ENCODE results near the gene AFF3. TPM values are rescaled to one million over a fixed set of nuclear protein-coding genes. Genes with fewer than 3 reads are reported as not detected.

Gene AFF3
- total RNA-seq, 1 experiment from 2014 or later = 0.61 TPM

DNA sequence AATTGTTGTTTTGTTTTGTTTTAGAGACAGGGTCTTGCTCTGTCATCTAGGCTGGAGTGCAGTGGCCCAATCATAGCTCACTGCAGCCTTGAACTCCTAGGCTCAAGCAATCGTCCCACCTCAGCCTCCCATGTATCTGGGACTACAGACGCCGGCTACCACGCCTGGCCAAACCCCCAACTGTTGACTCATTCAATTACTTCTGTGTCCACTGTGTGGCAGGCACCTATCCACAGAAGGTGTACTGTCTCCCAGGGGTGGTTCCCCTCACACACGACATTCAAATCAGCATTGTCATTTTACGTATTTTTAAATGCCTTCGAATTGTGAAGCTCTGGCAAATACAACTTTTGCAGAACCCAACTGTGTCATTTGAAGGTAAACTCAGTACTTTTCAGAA is 464.6 kb downstream of the AFF3 start:
- no peak overlapping the region for H3K9ac ChIP-seq (ENCODE audit: low read length)
- no peak for TF ChIP-seq ELF1 (IDR thresholded peaks at IDR 0.05; ENCODE audit: borderline replicate concordance, low read depth)
- TF ChIP-seq YY1 (IDR thresholded peaks at IDR 0.05; ENCODE audit: extremely low read depth, insufficient replicate concordance, low read depth, low read length) = no peak
- TF ChIP-seq ZNF274 (IDR thresholded peaks at IDR 0.05; ENCODE audit: low read depth, low read length) = no peak
- intact Hi-C loops (cut with micrococcal nuclease) = no loop called here
- H3K4me2 ChIP-seq (ENCODE audit: low read length) = no peak overlapping the region
- POLR2A ChIA-PET = no interaction called here
- CTCF ChIA-PET = no interaction called here
- H3K36me3 ChIP-seq (ENCODE audit: control insufficient read depth in 1 of 2, insufficient read depth in 2 of 2, low read length in 2 of 2) = no peaks in the 10 kb centered on the region
- ATAC-seq (no peak), DNase-seq (ENCODE audit: low read depth, low spot score) (no peak)
- peaks cover 19% of the 10 kb centered on the region; the same call in 1 of the 2 replicates for H3K27me3 ChIP-seq (ENCODE audit: insufficient read depth, low read length)
- H3K4me1 ChIP-seq (ENCODE audit: control insufficient read depth in 1 of 2, insufficient read depth in 2 of 2, low read length in 2 of 2) = no peaks in the 10 kb centered on the region
- H2AFZ ChIP-seq (ENCODE audit: low read depth, low read length, poor library complexity, severe bottlenecking) = no peak overlapping the region
- no peaks in the 10 kb centered on the region for H4K20me1 ChIP-seq (ENCODE audit: insufficient read depth)
- no peaks in the 10 kb centered on the region for H3K9me3 ChIP-seq (ENCODE audit: control insufficient read depth in 1 of 2, insufficient read depth in 1 of 2, low read depth in 1 of 2, low read length in 2 of 2)
- no TSS peak for BruUV-seq (replicated peaks)
- no peak overlapping the region for H3K27ac ChIP-seq (ENCODE audit: low read depth, low read length)
- RAD21 ChIA-PET (ENCODE audit: low non-redundant PET in 1 of 2, low total read pairs in 2 of 2, uncharacterized antibody in 2 of 2, unreplicated experiment in 2 of 2) = interaction anchor here in 1 of 2 experiments (0.5 kb wide), 1 partner anchor 102 kb away, joined by 4 read pairs; no protein-coding TSS in a partner anchor
- no peaks in the 10 kb centered on the region for H3K79me2 ChIP-seq (ENCODE audit: insufficient read depth, low read length)
- H3K9me2 ChIP-seq (ENCODE audit: insufficient read depth) = no peaks in the 10 kb centered on the region
- no peak overlapping the region for H3K4me3 ChIP-seq (replicated peaks in 1 of 2; ENCODE audit: low read depth in 1 of 2, low read length in 2 of 2)

GRCh38 chr2:99675130-99675661 is 467.2 kb downstream of the AFF3 start:
- no peaks in the 10 kb centered on the region for H3K4me1 ChIP-seq (ENCODE audit: control insufficient read depth in 1 of 2, insufficient read depth in 2 of 2, low read length in 2 of 2)
- no peak overlapping the region for H3K9ac ChIP-seq (ENCODE audit: low read length)
- intact Hi-C loops (cut with micrococcal nuclease) = no loop called here
- H2AFZ ChIP-seq (ENCODE audit: low read depth, low read length, poor library complexity, severe bottlenecking) = no peak overlapping the region
- no peaks in the 10 kb centered on the region for H3K36me3 ChIP-seq (ENCODE audit: control insufficient read depth in 1 of 2, insufficient read depth in 2 of 2, low read length in 2 of 2)
- no peak for DNase-seq (ENCODE audit: low read depth, low spot score)
- no peak for ATAC-seq
- H3K4me3 ChIP-seq (replicated peaks in 1 of 2; ENCODE audit: low read depth in 1 of 2, low read length in 2 of 2) = no peak overlapping the region
- H4K20me1 ChIP-seq (ENCODE audit: insufficient read depth) = no peaks in the 10 kb centered on the region
- no peak overlapping the region for H3K27ac ChIP-seq (ENCODE audit: low read depth, low read length)
- no peaks in the 10 kb centered on the region for H3K79me2 ChIP-seq (ENCODE audit: insufficient read depth, low read length)
- ChIA-PET RAD21 (ENCODE audit: low non-redundant PET in 1 of 2, low total read pairs in 2 of 2, uncharacterized antibody in 2 of 2, unreplicated experiment in 2 of 2) (no interaction called here), POLR2A (no interaction called here), CTCF (no interaction called here)
- TF ChIP-seq ZFX (IDR thresholded peaks at IDR 0.05) = no peak
- TF ChIP-seq CBX3 (IDR thresholded peaks at IDR 0.05; ENCODE audit: low read depth) = no peak
- TF ChIP-seq POLR2AphosphoS5 (IDR thresholded peaks at IDR 0.05; ENCODE audit: low read depth, low read length) = no peak
- TF ChIP-seq EGR1 (IDR thresholded peaks at IDR 0.05; ENCODE audit: low read depth) = no peak
- TF ChIP-seq POLR2A (IDR thresholded peaks at IDR 0.05; ENCODE audit: borderline replicate concordance, extremely low read depth, insufficient read depth, insufficient read length) = no peak
- no peak for TF ChIP-seq YY1 (IDR thresholded peaks at IDR 0.05; ENCODE audit: extremely low read depth, insufficient replicate concordance, low read depth, low read length)
- TF ChIP-seq, protein P1, sequence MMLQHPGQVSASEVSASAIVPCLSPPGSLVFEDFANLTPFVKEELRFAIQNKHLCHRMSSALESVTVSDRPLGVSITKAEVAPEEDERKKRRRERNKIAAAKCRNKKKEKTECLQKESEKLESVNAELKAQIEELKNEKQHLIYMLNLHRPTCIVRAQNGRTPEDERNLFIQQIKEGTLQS (IDR thresholded peaks at IDR 0.05) = no peak
- TF ChIP-seq CEBPB (IDR thresholded peaks at IDR 0.05; ENCODE audit: low read depth) = no peak
- no peak for TF ChIP-seq JUND (IDR thresholded peaks at IDR 0.05)
- no peak for TF ChIP-seq MAX (IDR thresholded peaks at IDR 0.05)
- no peak for TF ChIP-seq TCF7L2 (IDR thresholded peaks at IDR 0.05; ENCODE audit: borderline replicate concordance, extremely low read depth, insufficient read depth, insufficient read length)
- H3K9me3 ChIP-seq (ENCODE audit: control insufficient read depth in 1 of 2, insufficient read depth in 1 of 2, low read depth in 1 of 2, low read length in 2 of 2) = no peaks in the 10 kb centered on the region
- no peak overlapping the region for H3K4me2 ChIP-seq (ENCODE audit: low read length)
- BruUV-seq (replicated peaks) = no TSS peak
- peaks cover 7% of the 10 kb centered on the region for H3K27me3 ChIP-seq (ENCODE audit: insufficient read depth, low read length)
- no peaks in the 10 kb centered on the region for H3K9me2 ChIP-seq (ENCODE audit: insufficient read depth)

Data from HCT116 (cell line).